ENCODE results near the gene CD164L2.

GRCh38 chr1:27348861-27349783, 34.0 kb downstream of the CD164L2 start:
- TF ChIP-seq CTCF (IDR thresholded peaks at IDR 0.05; ENCODE audit: insufficient read depth, low read depth, low read length) = no peak
- no peak for TF ChIP-seq EZH2 (IDR thresholded peaks at IDR 0.05; ENCODE audit: insufficient read depth, low read length)

Measured in astrocyte (in vitro differentiated cells and primary cell).